Epithelial cell of esophagus (primary cell): ENCODE results near the gene TAF4B.

ENCODE experiments used
- DNase-seq: peaks from one replicate; pipeline ENCODE4 v3.0.0; 2010; ENCODE audit warnings: low read depth
- H3K4me3 ChIP-seq: 2 replicates; pipeline ENCODE4 v1.5.1; 2011; ENCODE audit warnings: mild to moderate bottlenecking, low read length, control low read depth
- CTCF ChIP-seq: IDR thresholded peaks from 2 replicates; pipeline ENCODE4 v1.5.1; 2011; ENCODE audit warnings: low read depth, mild to moderate bottlenecking, low read length, control low read depth, inconsistent platforms; ENCODE audit not compliant: insufficient read depth; ENCODE audit errors: missing control alignments

TAF4B gene

GRCh38 chr18:26405190-26405801 is 179.1 kb downstream of the TAF4B start:
- H3K4me3 ChIP-seq = no peak overlapping the region
- DNase-seq = peak; percentile 61
- TF ChIP-seq CTCF = peak; percentile 72

GRCh38 chr18:26406324-26406723 is 180.1 kb downstream of the TAF4B start:
- H3K4me3 ChIP-seq = no peak overlapping the region
- no peak for TF ChIP-seq CTCF
- no peak for DNase-seq

GRCh38 chr18:26406854-26407517 is 180.7 kb downstream of the TAF4B start:
- TF ChIP-seq CTCF = no peak
- H3K4me3 ChIP-seq = no peak overlapping the region
- peak; percentile 50 for DNase-seq

GRCh38 chr18:26407736-26408601 is 181.7 kb downstream of the TAF4B start:
- no peak overlapping the region for H3K4me3 ChIP-seq
- no peak for TF ChIP-seq CTCF

GRCh38 chr18:26409091-26409490 is 182.8 kb downstream of the TAF4B start:
- no peak for TF ChIP-seq CTCF
- H3K4me3 ChIP-seq = no peak overlapping the region
- no peak for DNase-seq

More at GRCh38 chr18:26407736-26408601, 181.7 kb downstream of the TAF4B start:
- peak; percentile 87 for DNase-seq

GRCh38 chr18:26414901-26415440 is 188.7 kb downstream of the TAF4B start:
- no peak overlapping the region for H3K4me3 ChIP-seq
- TF ChIP-seq CTCF = no peak
- no peak for DNase-seq
